AG09309 (cell line): ENCODE results near the gene TMEM158.
A peak's percentile ranks its signal among the peaks of the same experiment; 100 is the strongest.

Source experiments
- DNase-seq: peaks from one replicate; pipeline ENCODE4 v3.0.0-alpha.2; 2010; ENCODE audit warnings: low read depth
- H3K4me3 ChIP-seq: 2 replicates; pipeline ENCODE4 v1.5.1; 2011; ENCODE audit warnings: mild to moderate bottlenecking, low read depth, low read length, moderate library complexity; ENCODE audit not compliant: control insufficient read depth
- TF ChIP-seq, protein P1 (sequence below): IDR thresholded peaks from 2 replicates; pipeline ENCODE4 v1.5.1; 2011; ENCODE audit warnings: mild to moderate bottlenecking, low read depth, low read length, inconsistent platforms; ENCODE audit not compliant: insufficient read depth, control insufficient read depth; ENCODE audit errors: missing control alignments

Gene TMEM158

DNA sequence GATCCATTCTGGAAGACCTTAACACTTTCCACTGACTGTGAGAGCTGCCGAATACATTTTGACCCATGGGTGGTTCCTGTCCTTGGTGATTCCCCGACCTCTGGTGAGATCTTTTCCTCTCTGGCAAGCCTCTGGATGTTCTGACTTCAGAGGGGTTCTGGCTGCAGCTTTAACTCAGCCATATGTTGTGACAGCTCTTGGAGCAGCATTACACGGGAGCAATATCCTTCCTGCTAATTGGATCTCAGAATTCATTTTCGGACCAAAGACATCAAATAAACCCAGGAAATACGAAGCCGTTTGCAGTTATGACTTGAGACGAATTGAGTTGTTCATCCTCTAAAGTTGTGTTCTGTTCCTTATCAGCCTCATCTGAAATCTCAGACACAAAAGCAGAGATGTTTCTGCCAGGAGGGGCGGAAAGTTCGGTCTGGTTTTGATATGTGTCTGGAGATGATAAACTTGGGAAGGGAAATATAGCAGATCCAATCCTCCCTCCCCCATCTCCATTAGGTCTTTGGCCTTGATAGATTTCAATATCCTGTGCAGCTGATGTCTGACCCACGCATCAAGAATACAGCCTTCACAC is 10.0 kb downstream of the TMEM158 start:
- H3K4me3 ChIP-seq = no peak overlapping the region
- TF ChIP-seq, protein P1, sequence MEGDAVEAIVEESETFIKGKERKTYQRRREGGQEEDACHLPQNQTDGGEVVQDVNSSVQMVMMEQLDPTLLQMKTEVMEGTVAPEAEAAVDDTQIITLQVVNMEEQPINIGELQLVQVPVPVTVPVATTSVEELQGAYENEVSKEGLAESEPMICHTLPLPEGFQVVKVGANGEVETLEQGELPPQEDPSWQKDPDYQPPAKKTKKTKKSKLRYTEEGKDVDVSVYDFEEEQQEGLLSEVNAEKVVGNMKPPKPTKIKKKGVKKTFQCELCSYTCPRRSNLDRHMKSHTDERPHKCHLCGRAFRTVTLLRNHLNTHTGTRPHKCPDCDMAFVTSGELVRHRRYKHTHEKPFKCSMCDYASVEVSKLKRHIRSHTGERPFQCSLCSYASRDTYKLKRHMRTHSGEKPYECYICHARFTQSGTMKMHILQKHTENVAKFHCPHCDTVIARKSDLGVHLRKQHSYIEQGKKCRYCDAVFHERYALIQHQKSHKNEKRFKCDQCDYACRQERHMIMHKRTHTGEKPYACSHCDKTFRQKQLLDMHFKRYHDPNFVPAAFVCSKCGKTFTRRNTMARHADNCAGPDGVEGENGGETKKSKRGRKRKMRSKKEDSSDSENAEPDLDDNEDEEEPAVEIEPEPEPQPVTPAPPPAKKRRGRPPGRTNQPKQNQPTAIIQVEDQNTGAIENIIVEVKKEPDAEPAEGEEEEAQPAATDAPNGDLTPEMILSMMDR = no peak
- no peak for DNase-seq

DNA sequence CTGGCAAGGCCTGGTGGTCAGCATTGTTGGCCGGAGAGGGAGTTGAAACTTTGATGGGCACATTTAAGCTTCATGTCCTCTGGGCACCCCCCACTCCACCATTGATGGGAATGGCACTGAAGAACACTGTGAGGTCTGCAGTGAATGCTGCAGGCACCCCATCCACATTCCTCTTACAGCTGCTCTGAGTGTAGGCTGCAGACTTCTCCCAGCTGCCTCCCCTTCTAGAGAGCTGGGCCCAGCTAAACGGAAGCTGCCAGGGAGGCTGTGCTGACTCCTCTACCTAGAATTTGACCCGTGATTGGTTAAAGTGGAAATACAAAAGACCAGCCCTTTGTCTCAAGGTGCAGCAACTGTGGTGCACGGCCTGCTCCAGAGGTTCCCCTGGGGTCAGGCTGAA is 10.6 kb downstream of the TMEM158 start:
- TF ChIP-seq, protein P1 = no peak

DNA sequence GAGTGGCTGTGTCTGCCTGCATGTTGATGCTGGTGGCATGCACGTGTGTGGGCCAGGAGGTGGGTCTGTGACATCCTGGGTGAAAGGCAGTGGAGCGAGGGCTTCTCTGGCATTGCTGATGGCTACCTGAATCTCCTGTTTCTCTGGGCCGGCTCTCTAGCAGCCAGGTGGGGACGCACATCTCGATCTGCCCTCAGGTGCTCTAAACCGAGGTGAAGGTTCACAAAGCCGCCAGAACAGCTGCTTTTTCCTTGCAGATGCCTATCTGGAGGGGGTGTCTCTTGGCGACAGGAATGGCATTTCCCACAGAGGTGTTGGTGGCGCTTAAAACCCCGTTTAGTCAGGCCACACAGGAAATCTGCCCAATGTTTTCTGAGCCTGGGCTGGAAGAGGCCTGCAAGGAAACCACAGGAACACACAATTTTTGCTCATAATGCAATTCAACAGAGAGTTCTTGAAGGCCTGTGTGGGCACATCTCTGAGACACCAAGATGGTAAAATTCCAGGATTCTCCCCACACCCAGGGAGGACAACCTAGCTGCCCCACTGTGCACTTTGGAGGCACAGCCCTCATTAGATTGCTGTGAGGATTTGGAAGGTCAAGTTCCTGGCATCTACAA is 11.9 kb downstream of the TMEM158 start:
- TF ChIP-seq, protein P1 = no peak
- no peak for DNase-seq
- H3K4me3 ChIP-seq = no peak overlapping the region

More for the DNA sequence above, 10.6 kb downstream of the TMEM158 start:
- DNase-seq = no peak
- no peak overlapping the region for H3K4me3 ChIP-seq

DNA sequence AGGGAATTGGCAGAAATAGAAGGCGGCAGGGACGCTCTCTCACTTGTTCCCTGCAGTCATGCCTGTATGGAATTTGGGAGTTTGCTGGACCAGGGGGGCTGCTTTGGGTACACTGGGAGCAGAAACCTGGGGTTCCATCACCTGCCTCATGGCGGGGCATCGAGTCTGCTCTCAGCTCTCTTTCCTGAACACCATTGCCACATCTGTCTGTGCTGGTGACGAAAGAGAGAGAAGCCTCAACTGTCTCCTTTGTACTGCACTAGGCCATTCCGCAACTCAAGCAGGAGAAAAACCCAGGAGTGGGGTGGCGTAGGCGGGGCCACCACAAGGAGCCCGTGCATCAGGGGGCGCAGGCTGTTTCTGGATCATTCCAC is 14.0 kb downstream of the TMEM158 start:
- DNase-seq = no peak
- no peak overlapping the region for H3K4me3 ChIP-seq
- TF ChIP-seq, protein P1 = no peak

DNA sequence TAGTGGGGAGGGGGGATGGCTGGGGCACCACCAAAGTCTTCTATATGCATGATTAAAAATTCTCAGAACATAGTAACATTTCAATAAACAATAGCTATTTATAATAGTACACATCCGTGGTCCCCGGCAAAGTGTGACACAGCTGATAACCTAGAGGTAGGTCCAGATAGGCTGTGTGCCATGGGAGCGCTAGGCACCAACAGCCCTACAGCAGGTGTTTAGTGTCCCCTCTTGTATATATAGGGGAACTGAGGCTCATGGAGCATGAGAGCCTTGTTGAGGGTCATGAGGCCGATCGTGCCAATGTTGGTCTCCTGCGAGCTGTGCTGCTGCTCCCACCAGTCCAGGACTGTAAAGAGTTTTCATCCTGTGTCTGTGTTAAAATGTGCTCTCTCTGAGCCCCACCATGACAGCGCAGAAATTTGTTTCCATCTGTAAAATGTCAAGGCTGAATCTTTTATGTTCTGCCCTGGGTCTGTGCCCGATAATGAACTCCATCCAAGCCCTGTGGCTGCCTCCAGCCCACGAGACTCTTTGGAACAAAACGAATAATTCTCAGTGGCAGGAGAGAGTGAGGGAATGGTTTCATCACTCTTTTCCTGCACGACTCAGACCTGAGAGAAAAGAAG is 14.5 kb downstream of the TMEM158 start:
- no peak overlapping the region for H3K4me3 ChIP-seq
- DNase-seq = no peak
- TF ChIP-seq, protein P1 = no peak

DNA sequence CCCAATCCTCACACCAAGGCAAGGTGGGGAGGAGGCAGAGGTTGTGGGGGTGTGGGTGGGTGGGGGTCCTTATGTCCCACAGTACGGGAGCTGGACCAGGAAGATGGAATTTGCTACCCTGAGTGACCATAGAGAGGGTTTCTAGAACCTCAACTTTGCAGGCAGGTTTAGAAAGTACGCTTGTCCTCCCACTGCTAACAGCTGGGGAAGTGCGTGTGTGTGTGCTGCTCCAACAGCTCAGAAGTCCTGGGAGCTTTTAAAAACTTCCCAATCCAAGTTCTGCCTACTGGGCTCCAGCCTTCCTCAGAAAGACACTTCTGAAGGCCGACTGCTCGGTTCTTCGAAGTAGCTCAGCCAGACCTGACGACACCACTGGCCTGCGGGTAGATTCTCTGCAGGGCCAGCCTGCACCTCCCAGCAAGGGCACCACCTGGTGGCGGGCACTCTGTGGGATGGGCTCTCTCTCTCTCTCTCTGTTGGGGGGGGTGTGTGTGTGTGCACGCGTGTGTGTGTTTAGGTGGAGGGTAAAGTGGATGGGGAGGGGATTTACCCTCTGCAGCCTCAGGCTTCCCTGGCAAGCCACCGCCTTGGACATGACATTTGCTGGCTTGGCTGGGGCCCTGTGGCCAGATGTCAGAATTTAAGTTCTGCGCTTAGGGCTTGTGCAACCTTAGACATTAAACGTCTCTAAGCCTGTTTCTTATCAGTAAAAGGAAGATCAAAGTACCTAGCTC is 15.6 kb downstream of the TMEM158 start:
- H3K4me3 ChIP-seq = no peak overlapping the region
- DNase-seq = peak; percentile 66
- TF ChIP-seq, protein P1 = peak; percentile 98
